Urothelium cell line (cell line): ENCODE measurements around the gene ZNF76.
"Not testable (repeated sequence)": the region's sequence is repeated elsewhere in the genome, so short reads cannot be mapped to it uniquely, and the experiment has no call there.

Source experiments
- DNase-seq: peaks from one replicate; pipeline ENCODE4 v3.0.0; 2011; ENCODE audit warnings: low spot score, mixed read lengths
- FAIRE-seq: peaks from 2 replicates; lab custom pipeline; 2011; peaks lifted over from hg19 to GRCh38; lab: Jason Lieb, UNC

ZNF76 gene

GRCh38 chr6:35320031-35320410 is 60.5 kb downstream of the ZNF76 start:
- no peak for FAIRE-seq
- DNase-seq, result no peak

GRCh38 chr6:35321091-35321490 is 61.6 kb downstream of the ZNF76 start:
- DNase-seq, result no peak
- no peak for FAIRE-seq

- peak; percentile 67 for DNase-seq
- FAIRE-seq, result no peak
Measured at GRCh38 chr6:35327349-35328027, 68.0 kb downstream of the ZNF76 start.

GRCh38 chr6:35328108-35328723 is 68.7 kb downstream of the ZNF76 start:
- DNase-seq (no peak), FAIRE-seq (no peak)

- FAIRE-seq, DNase-seq: not testable (repeated sequence)
Measured at GRCh38 chr6:35328965-35329364, 69.4 kb downstream of the ZNF76 start.

- FAIRE-seq (no peak), DNase-seq (no peak)
Measured at GRCh38 chr6:35330541-35331119, 71.1 kb downstream of the ZNF76 start.

- DNase-seq, result not testable (repeated sequence)
Measured at GRCh38 chr6:35332074-35332887, 72.7 kb downstream of the ZNF76 start.

GRCh38 chr6:35341557-35341956 is 82.0 kb downstream of the ZNF76 start:
- no peak for FAIRE-seq
- no peak for DNase-seq

More at GRCh38 chr6:35332074-35332887, 72.7 kb downstream of the ZNF76 start:
- not testable (repeated sequence) for FAIRE-seq

- FAIRE-seq (peak; percentile 87), DNase-seq (peak; percentile 100)
Measured at GRCh38 chr6:35342258-35343091, 82.9 kb downstream of the ZNF76 start, which contains the start of gene PPARD. Gene PPARD, plus strand, starts transcription at chr6:35342558. Its CDS starts 68,530 bp downstream, at chr6:35411088.

GRCh38 chr6:35343092-35343834 is 83.7 kb downstream of the ZNF76 start:
- DNase-seq (no peak), FAIRE-seq (no peak)

- no peak for FAIRE-seq
- DNase-seq, result no peak
Measured at GRCh38 chr6:35343835-35344550, 84.5 kb downstream of the ZNF76 start.
